IPS-NIHi11 (cell line): Measurements from ENCODE around the gene GCG.

ENCODE experiments used
- DNase-seq: peaks from one replicate; pipeline ENCODE4 v3.0.0; 2012; ENCODE audit warnings: mixed read lengths, low spot score

The GCG gene

GRCh38 chr2:162099836-162100235, 52.2 kb downstream of the GCG start:
- DNase-seq: no peak
